DOHH2 (cell line): Measurements from ENCODE around the gene FNDC7.

ENCODE experiments used
- H3F3A ChIP-seq: fragments of 200-600 bp; sonication (generic), shearing (Covaris generic); 2 replicates; pipeline ENCODE4 v1.6.0; 2016; ENCODE audit warnings: antibody characterized with exemption, mild to moderate bottlenecking; ENCODE audit not compliant: control insufficient read depth, insufficient read depth
- H3K27ac ChIP-seq: fragments of 200-600 bp; sonication (generic); 2 replicates; pipeline ENCODE4 v1.5.1; 2014; ENCODE audit warnings: low read depth, mild to moderate bottlenecking, low read length, moderate library complexity
- H3K27me3 ChIP-seq: fragments of 200-600 bp; sonication (generic); 2 replicates; pipeline ENCODE4 v1.6.1; 2014; ENCODE audit warnings: mild to moderate bottlenecking, low read length, mixed read lengths; ENCODE audit not compliant: control insufficient read depth
- H3K36me3 ChIP-seq: fragments of 200-600 bp; sonication (generic); 2 replicates; pipeline ENCODE4 v1.6.1; 2014; ENCODE audit warnings: mild to moderate bottlenecking, low read length, moderate library complexity, mixed read lengths; ENCODE audit not compliant: control insufficient read depth
- H3K4me1 ChIP-seq: fragments of 200-600 bp; sonication (generic); 2 replicates; pipeline ENCODE4 v1.6.1; 2014; ENCODE audit warnings: mild to moderate bottlenecking, low read length, mixed read lengths; ENCODE audit not compliant: control insufficient read depth
- H3K4me2 ChIP-seq: fragments of 200-600 bp; sonication (generic); 2 replicates; pipeline ENCODE4 v1.6.0; 2014; ENCODE audit warnings: mild to moderate bottlenecking, low read length, moderate library complexity
- H3K4me3 ChIP-seq: fragments of 200-600 bp; sonication (generic); 2 replicates; pipeline ENCODE4 v1.5.1; 2014; ENCODE audit warnings: mild to moderate bottlenecking, low read length, mixed read lengths
- H3K79me2 ChIP-seq: fragments of 200-600 bp; sonication (generic); 2 replicates; pipeline ENCODE4 v1.6.1; 2014; ENCODE audit warnings: mild to moderate bottlenecking, low read length, mixed read lengths; ENCODE audit not compliant: control insufficient read depth
- H3K9me2 ChIP-seq: fragments of 200-600 bp; sonication (generic); replicated peaks from 2 replicates; pipeline ENCODE4 v1.6.1; 2014; ENCODE audit warnings: mild to moderate bottlenecking, low read length, mixed read lengths; ENCODE audit not compliant: control insufficient read depth
- H3K9me3 ChIP-seq: fragments of 200-600 bp; sonication (generic); 2 replicates; pipeline ENCODE4 v1.6.1; 2014; ENCODE audit warnings: antibody characterized with exemption, low read length, mixed read lengths; ENCODE audit not compliant: control insufficient read depth, insufficient read depth
- H4K20me1 ChIP-seq: fragments of 200-600 bp; sonication (generic); 2 replicates; pipeline ENCODE4 v1.6.0; 2014; ENCODE audit warnings: low read depth, mild to moderate bottlenecking, antibody characterized with exemption, low read length, moderate library complexity; ENCODE audit not compliant: control insufficient read depth, insufficient read depth
- CTCF ChIP-seq: fragments of 200-600 bp; sonication (generic); IDR thresholded peaks from one replicate; pipeline ENCODE4 v1.5.1; 2014; ENCODE audit warnings: antibody characterized with exemption, mild to moderate bottlenecking, low read depth, low read length; ENCODE audit not compliant: poor library complexity, severe bottlenecking
- EZH2phosphoT487 ChIP-seq: fragments of 200-600 bp; sonication (generic); IDR thresholded peaks from 2 replicates; pipeline ENCODE4 v1.6.1; 2017; ENCODE audit warnings: borderline replicate concordance, mild to moderate bottlenecking, antibody characterized with exemption, low read length, moderate library complexity, mixed read lengths

The FNDC7 gene

GRCh38 chr1:108746382-108747170 is 33.9 kb downstream of the FNDC7 start, which contains the start of gene STXBP3:
STXBP3 (plus strand) TSS chr1:108746674; CDS start chr1:108746738, 64 bp downstream.
- Histone ChIP-seq H3F3A (no peaks in the 10 kb centered on the region), H3K4me1 (peaks cover 12% of the 10 kb centered on the region), H3K79me2 (peaks cover 43% of the 10 kb centered on the region), H3K36me3 (peaks cover 20% of the 10 kb centered on the region), H3K27ac (peak within 1 kb of the TSS; percentile 64), H3K4me3 (peak within 1 kb of the TSS; percentile 100), H3K27me3 (no peaks in the 10 kb centered on the region), H3K9me2 (no peaks in the 10 kb centered on the region), H4K20me1 (no peaks in the 10 kb centered on the region), H3K9me3 (no peaks in the 10 kb centered on the region), H3K4me2 (peak within 1 kb of the TSS; percentile 80)
- no peak for TF ChIP-seq EZH2phosphoT487
- peak; percentile 95 for TF ChIP-seq CTCF

GRCh38 chr1:108747171-108747850 is 34.6 kb downstream of the FNDC7 start:
- H3K4me1 ChIP-seq = peaks cover 12% of the 10 kb centered on the region
- peak overlapping the region; percentile 100 for H3K4me3 ChIP-seq
- H3K9me3 ChIP-seq = no peaks in the 10 kb centered on the region

GRCh38 chr1:108747898-108748297 is 35.2 kb downstream of the FNDC7 start:
- Histone ChIP-seq H4K20me1 (no peaks in the 10 kb centered on the region), H3K9me3 (no peaks in the 10 kb centered on the region), H3K79me2 (peaks cover 43% of the 10 kb centered on the region), H3K36me3 (peaks cover 27% of the 10 kb centered on the region), H3K27ac (no peak overlapping the region), H3K4me3 (peak overlapping the region; percentile 100), H3K4me2 (peak overlapping the region; percentile 80), H3K4me1 (peaks cover 12% of the 10 kb centered on the region), H3K9me2 (no peaks in the 10 kb centered on the region), H3F3A (no peaks in the 10 kb centered on the region), H3K27me3 (no peaks in the 10 kb centered on the region)
- no peak for TF ChIP-seq CTCF
- TF ChIP-seq EZH2phosphoT487 = no peak

More at GRCh38 chr1:108747171-108747850, 34.6 kb downstream of the FNDC7 start:
- no peaks in the 10 kb centered on the region for H3K9me2 ChIP-seq
- H3K36me3 ChIP-seq = peaks cover 21% of the 10 kb centered on the region
- peak overlapping the region; percentile 64 for H3K27ac ChIP-seq
- H3K79me2 ChIP-seq = peaks cover 43% of the 10 kb centered on the region
- TF ChIP-seq EZH2phosphoT487 (no peak), CTCF (no peak)
- H3K4me2 ChIP-seq = peak overlapping the region; percentile 80
- no peaks in the 10 kb centered on the region for H4K20me1 ChIP-seq
- no peaks in the 10 kb centered on the region for H3K27me3 ChIP-seq
- no peaks in the 10 kb centered on the region for H3F3A ChIP-seq
